NCI-H345 treated with DMSO at 0.1 percent for 48 hours (cell line): ENCODE data around the gene C10orf62.

Experiments used
- DNase-seq: peaks from one replicate; lab custom pipeline; 2025; ENCODE audit not compliant: unreplicated experiment; lab: John Stamatoyannopoulos, UW

C10orf62 gene

GRCh38 chr10:97584060-97584797 lies 5.3 kb upstream of the C10orf62 start, which contains the start of gene HOGA1:
Gene HOGA1 (plus strand): TSS chr10:97584389. CDS start chr10:97584704, 315 bp downstream.
- DNase-seq: no peak

- DNase-seq: no peak
Measured at GRCh38 chr10:97584798-97585438, 4.6 kb upstream of the C10orf62 start.

- no peak for DNase-seq
Measured at GRCh38 chr10:97585439-97585811, 4.1 kb upstream of the C10orf62 start.

- no peak for DNase-seq
Measured at GRCh38 chr10:97587183-97587582, 2.3 kb upstream of the C10orf62 start.

GRCh38 chr10:97590082-97590747 lies 694 bp downstream of the C10orf62 start:
- no peak for DNase-seq

- DNase-seq: no peak
Measured at GRCh38 chr10:97590748-97591495, 1.4 kb downstream of the C10orf62 start.

GRCh38 chr10:97593421-97593820 lies 3.9 kb downstream of the C10orf62 start:
- DNase-seq: no peak

- DNase-seq: no peak
Measured at GRCh38 chr10:97596101-97597082, 6.9 kb downstream of the C10orf62 start.

GRCh38 chr10:97597778-97598177 lies 8.3 kb downstream of the C10orf62 start:
- DNase-seq: no peak

- DNase-seq: no peak
Measured at GRCh38 chr10:97598407-97599271, 9.1 kb downstream of the C10orf62 start.

GRCh38 chr10:97599272-97599619 lies 9.7 kb downstream of the C10orf62 start:
- no peak for DNase-seq

GRCh38 chr10:97600616-97601015 lies 11.1 kb downstream of the C10orf62 start:
- DNase-seq: no peak

GRCh38 chr10:97601268-97602215 lies 12.0 kb downstream of the C10orf62 start:
- no peak for DNase-seq

- DNase-seq: no peak
Measured at GRCh38 chr10:97607095-97607636, 17.6 kb downstream of the C10orf62 start.

GRCh38 chr10:97608991-97609561 lies 19.6 kb downstream of the C10orf62 start:
- DNase-seq: no peak

- no peak for DNase-seq
Measured at GRCh38 chr10:97611473-97611872, 22.0 kb downstream of the C10orf62 start.

GRCh38 chr10:97612386-97612785 lies 22.9 kb downstream of the C10orf62 start:
- DNase-seq: no peak

- no peak for DNase-seq
Measured at GRCh38 chr10:97618285-97618684, 28.8 kb downstream of the C10orf62 start.
